ENCODE measurements around the gene VANGL1.
A peak's percentile ranks its signal among the peaks of the same experiment; 100 is the strongest.

VANGL1 gene

GRCh38 chr1:115705963-115706362, 64.2 kb downstream of the VANGL1 start:
- DNase-seq = no peak

GRCh38 chr1:115706587-115707425, 65.0 kb downstream of the VANGL1 start:
- peak; percentile 47 to 77 for DNase-seq

- peak in 1 of 2 experiments; percentile 54 for DNase-seq
Observed at GRCh38 chr1:115710859-115711624, 69.3 kb downstream of the VANGL1 start.

GRCh38 chr1:115712911-115713609, 71.3 kb downstream of the VANGL1 start:
- DNase-seq = no peak

- no peak for DNase-seq
Observed at GRCh38 chr1:115713906-115714305, 72.1 kb downstream of the VANGL1 start.

GRCh38 chr1:115714572-115715141, 72.9 kb downstream of the VANGL1 start:
- DNase-seq = no peak

DNA sequence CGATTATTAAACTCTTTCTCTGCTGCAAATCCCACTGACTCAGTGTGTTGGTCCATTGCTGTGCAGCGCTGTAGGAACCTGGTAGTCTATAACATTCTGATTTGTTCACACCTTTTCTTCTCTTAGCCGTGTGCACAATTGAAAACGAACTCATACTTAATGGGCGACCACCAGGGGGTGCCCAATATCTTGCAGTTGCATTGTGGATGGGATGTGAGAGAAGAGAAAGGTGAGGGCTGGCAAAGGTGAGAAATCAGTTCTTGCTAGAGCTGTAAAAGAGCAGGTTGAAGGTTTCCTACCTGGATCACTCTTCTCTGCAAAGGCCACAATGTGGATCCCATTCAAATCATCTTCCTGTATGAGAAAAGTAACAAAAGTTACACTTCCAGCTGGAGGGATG, 75.8 kb downstream of the VANGL1 start:
- peak; percentile 66 to 85 for DNase-seq

- DNase-seq = no peak
Observed at GRCh38 chr1:115718011-115718754, 76.4 kb downstream of the VANGL1 start.

DNA sequence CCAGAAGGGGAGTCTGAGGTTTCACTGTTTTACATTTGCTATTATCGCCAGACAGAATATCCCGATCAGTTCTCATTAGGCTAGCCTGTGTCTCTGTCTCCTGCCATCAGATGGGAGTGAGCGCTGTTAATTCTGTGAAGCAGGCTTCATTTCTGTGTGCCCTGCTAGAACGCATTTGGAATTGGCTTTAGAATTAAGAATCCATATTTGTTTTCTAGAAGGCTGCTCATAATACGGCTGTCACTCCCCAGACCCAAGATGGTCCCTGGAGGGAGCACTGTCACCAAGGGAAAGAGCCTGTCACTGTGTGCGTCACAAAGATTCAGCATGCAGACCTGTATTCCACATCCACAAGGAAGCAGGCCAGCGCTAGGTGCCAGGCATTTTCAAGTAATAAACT, 77.5 kb downstream of the VANGL1 start:
- peak; percentile 56 to 63 for DNase-seq

DNA sequence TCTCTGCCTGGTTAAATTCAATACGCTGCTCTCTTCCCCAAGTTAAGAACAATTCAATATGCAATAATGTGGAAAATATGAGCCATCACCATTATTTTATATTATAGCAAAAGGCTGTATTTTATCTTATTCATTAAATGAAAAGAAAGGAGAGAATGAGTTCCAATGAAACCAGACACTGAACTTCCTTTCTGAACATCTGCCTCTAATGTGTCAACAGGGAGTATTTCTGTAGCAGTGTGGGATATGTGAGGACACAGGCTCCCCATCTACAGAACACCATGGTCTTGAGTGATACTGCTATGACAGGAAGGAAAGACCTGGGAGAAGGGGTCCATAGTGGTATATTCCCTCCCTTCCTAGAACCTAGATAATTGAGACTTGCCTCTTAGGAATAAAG, 80.5 kb downstream of the VANGL1 start:
- DNase-seq = no peak

GRCh38 chr1:115723756-115724155, 82.0 kb downstream of the VANGL1 start:
- DNase-seq = no peak

GRCh38 chr1:115725600-115725999, 83.8 kb downstream of the VANGL1 start:
- DNase-seq = no peak

DNA sequence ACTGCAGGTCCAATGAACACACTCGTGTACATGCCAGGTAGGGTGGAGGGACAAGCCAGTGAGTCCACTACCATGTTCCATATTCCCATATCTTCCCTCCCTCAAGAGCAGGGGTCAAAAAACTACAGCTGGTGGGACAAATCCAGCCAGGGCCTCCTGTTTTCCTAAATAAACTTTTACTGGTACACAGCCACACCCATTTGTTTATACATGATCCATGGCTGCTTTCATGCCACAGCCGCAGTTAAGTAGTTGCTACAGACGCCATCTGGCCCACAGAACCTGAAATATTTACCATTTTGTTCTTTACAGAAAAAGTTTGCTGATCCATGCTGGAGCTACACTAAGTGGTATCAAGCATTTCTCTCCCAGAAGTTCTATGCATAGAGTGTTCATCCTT, 84.4 kb downstream of the VANGL1 start:
- peak in 1 of 2 experiments; percentile 23 for DNase-seq

DNA sequence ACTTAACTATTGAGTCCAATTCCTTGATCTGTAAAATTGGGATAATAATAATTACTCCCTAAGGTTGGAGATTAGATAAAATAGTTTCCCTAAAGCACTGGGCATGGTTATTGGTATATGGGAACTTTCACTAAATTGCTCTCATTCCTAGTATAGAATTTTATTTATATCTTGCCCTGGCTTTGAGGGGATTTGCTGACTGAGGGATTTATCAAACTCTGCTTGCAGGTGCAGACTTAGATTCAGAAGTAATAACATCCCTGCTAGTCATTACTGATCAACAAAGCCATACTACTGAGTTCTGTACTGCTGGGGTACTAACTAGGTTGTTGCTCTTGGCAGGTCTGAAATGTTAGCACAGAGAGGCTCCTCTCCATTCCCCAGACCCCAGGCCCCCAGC, 84.8 kb downstream of the VANGL1 start:
- DNase-seq = no peak

DNA sequence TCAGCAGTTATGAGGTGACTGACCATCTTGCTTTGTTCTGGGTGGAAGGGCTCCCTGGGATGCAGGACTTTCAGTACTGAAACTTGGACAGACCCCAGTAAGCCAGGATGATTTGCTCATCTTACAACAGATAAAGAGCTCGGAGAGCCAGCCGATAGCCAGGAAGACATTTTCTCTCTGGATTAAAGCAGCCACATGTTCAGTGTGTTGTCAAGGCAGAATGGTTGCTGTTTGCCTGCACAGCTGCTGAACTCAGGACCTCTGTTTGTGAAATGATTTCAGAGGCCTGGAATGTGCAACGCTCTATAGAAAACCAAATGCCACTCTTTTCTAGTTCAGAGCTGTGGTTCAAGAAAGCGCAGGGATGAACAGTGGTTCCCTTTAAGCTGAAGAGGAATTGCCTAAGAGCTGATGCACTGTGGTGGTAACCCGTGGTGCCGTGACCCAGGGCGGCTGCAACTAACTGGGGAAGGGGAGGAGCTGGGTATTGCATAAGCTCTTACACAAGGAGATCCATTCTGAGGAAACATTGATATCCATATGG, 86.0 kb downstream of the VANGL1 start:
- no peak for DNase-seq

DNA sequence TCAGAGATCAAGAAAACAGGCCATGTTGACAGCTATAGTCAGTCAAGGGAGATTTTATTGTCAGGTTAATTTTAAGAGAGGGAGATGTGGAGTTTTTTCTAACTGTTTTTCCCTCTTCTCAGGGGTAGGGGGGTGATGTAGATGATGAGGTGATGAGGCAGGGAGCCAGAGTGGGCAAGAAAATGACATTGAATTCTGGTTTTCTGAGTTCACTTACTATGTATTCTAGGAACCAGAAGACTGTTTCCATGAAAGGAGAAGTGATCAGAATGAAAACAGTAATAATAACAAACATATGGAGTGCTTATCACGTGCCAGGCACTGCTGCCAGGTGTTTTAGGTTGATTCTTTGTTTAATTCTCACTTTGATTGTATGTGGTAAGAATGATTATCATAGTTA, 86.6 kb downstream of the VANGL1 start:
- DNase-seq = no peak

- no peak for DNase-seq
Observed at GRCh38 chr1:115729756-115730155, 88.0 kb downstream of the VANGL1 start.

DNA sequence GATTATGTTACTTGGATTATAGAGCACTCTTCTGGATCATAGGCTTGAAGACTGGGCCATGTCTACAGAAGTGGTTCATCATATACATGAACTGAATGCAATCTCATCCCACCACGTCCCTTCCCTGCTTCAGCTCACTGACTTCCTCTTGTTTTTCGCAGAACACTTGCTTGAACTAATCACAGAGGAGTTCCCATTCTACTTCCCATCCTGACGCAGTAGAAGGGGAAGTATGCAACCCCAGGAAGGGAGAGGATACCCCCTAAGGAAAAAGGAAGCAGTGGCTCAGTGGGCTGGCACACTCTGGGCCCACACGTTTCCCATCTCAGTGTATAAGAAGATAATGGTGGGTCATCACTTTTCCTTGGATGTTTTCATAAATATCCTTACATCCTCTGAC, 90.5 kb downstream of the VANGL1 start:
- DNase-seq = no peak

- DNase-seq = no peak
Observed at GRCh38 chr1:115740811-115741210, 99.0 kb downstream of the VANGL1 start.

- DNase-seq = no peak
Observed at GRCh38 chr1:115744646-115745275, 103.0 kb downstream of the VANGL1 start.

DNA sequence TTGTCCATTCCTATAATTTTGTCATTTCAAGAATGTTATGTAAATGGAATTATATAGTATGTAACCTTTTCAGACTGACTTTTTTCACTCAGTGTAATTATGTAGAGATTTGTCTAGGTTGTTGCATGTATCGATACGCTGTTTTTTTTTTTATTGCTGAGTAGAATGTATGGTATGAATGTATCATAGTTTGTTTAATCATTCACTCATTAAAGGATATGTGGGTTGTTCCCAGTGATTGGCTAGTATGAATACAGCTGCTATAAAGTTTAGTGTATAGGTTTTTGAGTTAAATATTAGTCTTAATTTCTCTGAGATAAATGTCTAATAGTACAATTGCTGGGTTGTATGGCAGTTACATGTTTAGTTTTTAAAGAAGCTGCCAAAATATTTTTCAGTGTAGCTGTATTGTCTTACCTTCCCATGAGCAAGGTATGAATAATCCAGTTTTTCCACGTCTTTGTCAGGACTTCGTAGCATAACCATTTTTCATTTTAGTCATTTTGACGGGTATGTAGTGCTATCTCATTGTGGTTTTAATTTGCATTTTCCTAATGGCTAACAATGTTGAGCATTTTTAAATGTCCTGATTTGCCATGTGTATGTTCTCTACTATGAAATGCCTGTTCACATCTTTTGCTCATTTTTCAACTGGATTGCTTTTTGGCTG, 104.4 kb downstream of the VANGL1 start:
- no peak for DNase-seq
